Astrocyte of the cerebellum (primary cell): ENCODE results near the gene FBXO7.

Experiments used
- DNase-seq: peaks from one replicate; pipeline ENCODE4 v3.0.0-alpha.2; 2011; ENCODE audit warnings: low read depth
- H3K4me3 ChIP-seq: 2 replicates; pipeline ENCODE4 v1.5.1; 2011; ENCODE audit warnings: mild to moderate bottlenecking, low read depth, low read length, moderate library complexity
- in situ Hi-C: cut with HindIII; loops from 2 replicates; pipeline ENCODE4 v1.10.0; 2017; ENCODE audit warnings: low sequenced_read_pairs
- TF ChIP-seq, protein P1 (sequence below): IDR thresholded peaks from 2 replicates; pipeline ENCODE4 v1.5.1; 2012; ENCODE audit warnings: low read length, low read depth, moderate library complexity, mild to moderate bottlenecking; ENCODE audit errors: missing control alignments

FBXO7 gene

GRCh38 chr22:32548039-32548438 lies 73.4 kb downstream of the FBXO7 start:
- no peak overlapping the region for H3K4me3 ChIP-seq
- TF ChIP-seq, protein P1, sequence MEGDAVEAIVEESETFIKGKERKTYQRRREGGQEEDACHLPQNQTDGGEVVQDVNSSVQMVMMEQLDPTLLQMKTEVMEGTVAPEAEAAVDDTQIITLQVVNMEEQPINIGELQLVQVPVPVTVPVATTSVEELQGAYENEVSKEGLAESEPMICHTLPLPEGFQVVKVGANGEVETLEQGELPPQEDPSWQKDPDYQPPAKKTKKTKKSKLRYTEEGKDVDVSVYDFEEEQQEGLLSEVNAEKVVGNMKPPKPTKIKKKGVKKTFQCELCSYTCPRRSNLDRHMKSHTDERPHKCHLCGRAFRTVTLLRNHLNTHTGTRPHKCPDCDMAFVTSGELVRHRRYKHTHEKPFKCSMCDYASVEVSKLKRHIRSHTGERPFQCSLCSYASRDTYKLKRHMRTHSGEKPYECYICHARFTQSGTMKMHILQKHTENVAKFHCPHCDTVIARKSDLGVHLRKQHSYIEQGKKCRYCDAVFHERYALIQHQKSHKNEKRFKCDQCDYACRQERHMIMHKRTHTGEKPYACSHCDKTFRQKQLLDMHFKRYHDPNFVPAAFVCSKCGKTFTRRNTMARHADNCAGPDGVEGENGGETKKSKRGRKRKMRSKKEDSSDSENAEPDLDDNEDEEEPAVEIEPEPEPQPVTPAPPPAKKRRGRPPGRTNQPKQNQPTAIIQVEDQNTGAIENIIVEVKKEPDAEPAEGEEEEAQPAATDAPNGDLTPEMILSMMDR = no peak
- in situ Hi-C loops = no loop called here
- no peak for DNase-seq
